Breast epithelium (tissue), 4 donors: Measurements from ENCODE around the gene PCBD2. TPM values are rescaled to one million over a fixed set of nuclear protein-coding genes. Genes with fewer than 3 reads are reported as not detected.
A peak's percentile ranks its signal among the peaks of the same experiment; 100 is the strongest.

Experiments used
- DNase-seq, 2 donors: peaks; one replicate each; pipeline ENCODE4 v3.0.0-alpha.2; 2019; ENCODE audit warnings: low spot score in 2 of 2
- H3K27ac ChIP-seq, 2 donors: fragments of 200-600 bp; sonication (generic) in 1 of 2; one replicate each; pipeline ENCODE4 v1.5.1; 2016 to 2019; ENCODE audit warnings: mild to moderate bottlenecking in 1 of 2
- H3K27me3 ChIP-seq, 2 donors: fragments of 200-600 bp; sonication (generic) in 1 of 2; one replicate each; pipeline versions ENCODE4 v1.5.1 to v1.6.0; 2017 to 2019; ENCODE audit warnings: control low read depth in 1 of 2, mild to moderate bottlenecking in 1 of 2
- H3K36me3 ChIP-seq: fragments of 200-600 bp; one replicate; pipeline ENCODE4 v1.5.1; 2019
- H3K4me1 ChIP-seq, 2 donors: fragments of 200-600 bp; sonication (generic); one replicate each; pipeline ENCODE4 v1.5.1; 2016 to 2019; ENCODE audit warnings: control low read depth in 1 of 2
- H3K4me3 ChIP-seq, 3 donors: fragments of 200-600 bp; sonication (generic); 1 replicate in 2 of 3; 2 replicates in 1 of 3; pipeline ENCODE4 v1.5.1; 2016 to 2019; ENCODE audit warnings: mild to moderate bottlenecking in 3 of 3, moderate library complexity in 2 of 3
- H3K9me3 ChIP-seq, 2 donors: fragments of 200-600 bp; sonication (generic) in 1 of 2; one replicate each; pipeline ENCODE4 v1.5.1; 2016 to 2019; ENCODE audit warnings: control low read depth in 1 of 2
- CTCF ChIP-seq, 3 donors: fragments of 450-650 bp; IDR thresholded peaks; one replicate each; pipeline ENCODE4 v1.5.1; 2016 to 2017; ENCODE audit warnings: antibody characterized with exemption in 3 of 3, mild to moderate bottlenecking in 3 of 3, moderate library complexity in 3 of 3
- POLR2A ChIP-seq: fragments of 450-650 bp; IDR thresholded peaks from one replicate; pipeline ENCODE4 v1.6.1; 2016; ENCODE audit warnings: antibody characterized with exemption, mild to moderate bottlenecking, moderate library complexity
- POLR2AphosphoS5 ChIP-seq, 3 donors: sonication (generic); formaldehyde crosslinking; IDR thresholded peaks; one replicate each; pipeline ENCODE4 v1.6.1; 2017; ENCODE audit warnings: antibody characterized with exemption in 3 of 3
- intact Hi-C: fragments of 100-400 bp; cut with DNase I; formaldehyde crosslinking; loops from one replicate; pipeline ENCODE4 v1.15.1; 2023; ENCODE audit warnings: low total_unique reads
- total RNA-seq, 3 donors: library from RNA; depleted of rRNA; stranded (reverse); fragments of >200 nt; gene quantifications; one replicate each; pipeline ENCODE4 v1.1.0, GENCODE V29; 2016

The PCBD2 gene
- total RNA-seq, 3 donors from 2014 or later, result 6.9 to 11.0 (median 8.8) TPM

- no peaks in the 10 kb centered on the region for H3K27me3 ChIP-seq
- H3K4me1 ChIP-seq, result peaks cover 0 to 5% of the 10 kb centered on the region in 2 donors
- no peak overlapping the region for H3K4me3 ChIP-seq
- no peak overlapping the region for H3K27ac ChIP-seq
- peak in 1 of 2 donors; percentile 28 for DNase-seq
- TF ChIP-seq CTCF (IDR thresholded peaks at IDR 0.05), result no peak
- TF ChIP-seq POLR2AphosphoS5 (IDR thresholded peaks at IDR 0.05), result no peak
- no peak for TF ChIP-seq POLR2A
- intact Hi-C loops, result no loop called here
- H3K9me3 ChIP-seq, result no peaks in the 10 kb centered on the region
- no peaks in the 10 kb centered on the region for H3K36me3 ChIP-seq
These were observed 104.2 kb downstream of the PCBD2 start for GRCh38 chr5:135008981-135009735.

- peak; percentile 51 to 59 for DNase-seq
- intact Hi-C loops, result loop anchor here (5.0 kb wide), 1 partner anchor 657 kb away; no protein-coding TSS in a partner anchor
These were observed 105.0 kb downstream of the PCBD2 start for GRCh38 chr5:135009736-135010501.

GRCh38 chr5:135010502-135011354 lies 105.8 kb downstream of the PCBD2 start:
- TF ChIP-seq CTCF (IDR thresholded peaks at IDR 0.05), result no peak
- TF ChIP-seq POLR2A, result no peak
- no peak for TF ChIP-seq POLR2AphosphoS5 (IDR thresholded peaks at IDR 0.05)
- H3K27me3 ChIP-seq, result no peaks in the 10 kb centered on the region
- intact Hi-C loops, result loop anchor here (5.0 kb wide), 1 partner anchor 657 kb away; no protein-coding TSS in a partner anchor
- no peaks in the 10 kb centered on the region for H3K9me3 ChIP-seq
- H3K36me3 ChIP-seq, result no peaks in the 10 kb centered on the region
- H3K4me1 ChIP-seq, result peaks cover 0 to 8% of the 10 kb centered on the region in 2 donors
- peak in 1 of 2 donors; percentile 46 for DNase-seq
- H3K27ac ChIP-seq, result no peak overlapping the region
- no peak overlapping the region for H3K4me3 ChIP-seq

More at GRCh38 chr5:135009736-135010501, 105.0 kb downstream of the PCBD2 start:
- Histone ChIP-seq H3K4me3 (no peak overlapping the region), H3K36me3 (no peaks in the 10 kb centered on the region), H3K4me1 (peaks cover 0 to 8% of the 10 kb centered on the region in 2 donors), H3K27me3 (no peaks in the 10 kb centered on the region), H3K9me3 (no peaks in the 10 kb centered on the region), H3K27ac (no peak overlapping the region)
- TF ChIP-seq POLR2AphosphoS5 (IDR thresholded peaks at IDR 0.05), result no peak
- TF ChIP-seq CTCF (IDR thresholded peaks at IDR 0.05), result no peak
- no peak for TF ChIP-seq POLR2A

- H3K9me3 ChIP-seq, result no peaks in the 10 kb centered on the region
- no peaks in the 10 kb centered on the region for H3K36me3 ChIP-seq
- TF ChIP-seq POLR2AphosphoS5 (IDR thresholded peaks at IDR 0.05) (no peak), POLR2A (no peak), CTCF (IDR thresholded peaks at IDR 0.05) (no peak)
- no peak overlapping the region for H3K27ac ChIP-seq
- DNase-seq, result peak in 1 of 2 donors; percentile 37
- intact Hi-C loops, result loop anchor here (5.0 kb wide), 1 partner anchor 656 kb away; no protein-coding TSS in a partner anchor
- no peak overlapping the region for H3K4me3 ChIP-seq
- H3K4me1 ChIP-seq, result peaks cover 0 to 8% of the 10 kb centered on the region in 2 donors
- H3K27me3 ChIP-seq, result no peaks in the 10 kb centered on the region
These were observed 106.6 kb downstream of the PCBD2 start for GRCh38 chr5:135011355-135012032.
